IMR-90 (cell line): Measurements from ENCODE around the gene PPIL6.

ENCODE experiments used
- CTCF ChIP-seq: conservative IDR thresholded peaks from 2 replicates; pipeline ENCODE4 v1.5.1; 2012; ENCODE audit warnings: mild to moderate bottlenecking, low read depth, low read length, improper control_type of control experiment
- USF2 ChIP-seq: fragments of 150-350 bp; IDR thresholded peaks from 2 replicates; pipeline ENCODE4 v1.6.1; 2017; ENCODE audit warnings: mild to moderate bottlenecking, antibody characterized with exemption, low read length, low read depth

GRCh38 chr6:109393886-109394281 is 46.5 kb downstream of the PPIL6 start:
- no peak for TF ChIP-seq CTCF
- no peak for TF ChIP-seq USF2
